ENCODE measurements around the gene CHN2.

The CHN2 gene

GRCh38 chr7:29343399-29343798, 148.8 kb downstream of the CHN2 start:
- DNase-seq (ENCODE audit: low read depth): no peak
- H3K4me3 ChIP-seq (ENCODE audit: low read depth, low read length): no peak overlapping the region
- no peak for TF ChIP-seq CTCF (IDR thresholded peaks at IDR 0.05; ENCODE audit: insufficient read depth, low read depth, low read length, missing control alignments)

GRCh38 chr7:29344334-29344978, 149.9 kb downstream of the CHN2 start:
- no peak for TF ChIP-seq CTCF (IDR thresholded peaks at IDR 0.05; ENCODE audit: insufficient read depth, low read depth, low read length, missing control alignments)
- no peak overlapping the region for H3K4me3 ChIP-seq (ENCODE audit: low read depth, low read length)
- DNase-seq (ENCODE audit: low read depth): no peak

GRCh38 chr7:29345590-29345989, 151.0 kb downstream of the CHN2 start:
- peak; percentile 5 for DNase-seq (ENCODE audit: low read depth)

GRCh38 chr7:29346231-29346978, 151.8 kb downstream of the CHN2 start:
- no peak for DNase-seq (ENCODE audit: low read depth)
- TF ChIP-seq CTCF (IDR thresholded peaks at IDR 0.05; ENCODE audit: insufficient read depth, low read depth, low read length, missing control alignments): no peak
- no peak overlapping the region for H3K4me3 ChIP-seq (ENCODE audit: low read depth, low read length)

More at GRCh38 chr7:29345590-29345989, 151.0 kb downstream of the CHN2 start:
- peak; percentile 4 for TF ChIP-seq CTCF (IDR thresholded peaks at IDR 0.05; ENCODE audit: insufficient read depth, low read depth, low read length, missing control alignments)
- H3K4me3 ChIP-seq (ENCODE audit: low read depth, low read length): no peak overlapping the region

GRCh38 chr7:29349362-29349761, 154.8 kb downstream of the CHN2 start:
- H3K4me3 ChIP-seq (ENCODE audit: low read depth, low read length): no peak overlapping the region
- no peak for TF ChIP-seq CTCF (IDR thresholded peaks at IDR 0.05; ENCODE audit: insufficient read depth, low read depth, low read length, missing control alignments)
- no peak for DNase-seq (ENCODE audit: low read depth)

- TF ChIP-seq CTCF (IDR thresholded peaks at IDR 0.05; ENCODE audit: insufficient read depth, low read depth, low read length, missing control alignments): no peak
- H3K4me3 ChIP-seq (ENCODE audit: low read depth, low read length): no peak overlapping the region
- DNase-seq (ENCODE audit: low read depth): no peak
Measured at GRCh38 chr7:29350351-29350750, 155.8 kb downstream of the CHN2 start.

Data from GM12865 (cell line).